GM12875 (cell line): ENCODE results near the gene USP6NL.

Source experiments
- H3K4me3 ChIP-seq: one replicate; pipeline ENCODE4 v1.5.1; 2011; ENCODE audit warnings: low read depth, low read length, control low read depth
- CTCF ChIP-seq: IDR thresholded peaks from 2 replicates; pipeline ENCODE4 v1.5.1; 2011; ENCODE audit warnings: low read depth, mild to moderate bottlenecking, control low read depth, inconsistent platforms, low read length, moderate library complexity, borderline replicate concordance; ENCODE audit not compliant: insufficient read depth

USP6NL gene

DNA sequence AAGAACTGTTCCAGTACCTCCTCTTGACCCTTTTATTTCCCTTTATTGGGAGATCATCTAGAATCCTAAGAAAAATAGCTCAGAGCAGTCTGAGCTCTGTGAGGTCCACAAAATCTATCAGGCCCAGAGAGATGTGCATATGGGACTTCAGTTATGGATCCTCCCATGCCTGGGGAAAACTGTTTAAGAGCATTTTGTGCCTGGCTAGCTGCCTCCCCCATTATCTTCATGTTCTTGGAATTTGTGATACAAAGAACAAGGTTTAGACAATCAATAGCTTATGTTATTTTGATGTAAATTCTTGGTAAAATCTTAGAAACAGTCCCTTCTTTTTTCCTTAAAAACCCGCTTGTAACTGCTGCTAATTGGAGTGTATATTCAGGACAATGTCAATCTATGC lies 75.2 kb downstream of the USP6NL start:
- no peak overlapping the region for H3K4me3 ChIP-seq
- TF ChIP-seq CTCF = no peak

DNA sequence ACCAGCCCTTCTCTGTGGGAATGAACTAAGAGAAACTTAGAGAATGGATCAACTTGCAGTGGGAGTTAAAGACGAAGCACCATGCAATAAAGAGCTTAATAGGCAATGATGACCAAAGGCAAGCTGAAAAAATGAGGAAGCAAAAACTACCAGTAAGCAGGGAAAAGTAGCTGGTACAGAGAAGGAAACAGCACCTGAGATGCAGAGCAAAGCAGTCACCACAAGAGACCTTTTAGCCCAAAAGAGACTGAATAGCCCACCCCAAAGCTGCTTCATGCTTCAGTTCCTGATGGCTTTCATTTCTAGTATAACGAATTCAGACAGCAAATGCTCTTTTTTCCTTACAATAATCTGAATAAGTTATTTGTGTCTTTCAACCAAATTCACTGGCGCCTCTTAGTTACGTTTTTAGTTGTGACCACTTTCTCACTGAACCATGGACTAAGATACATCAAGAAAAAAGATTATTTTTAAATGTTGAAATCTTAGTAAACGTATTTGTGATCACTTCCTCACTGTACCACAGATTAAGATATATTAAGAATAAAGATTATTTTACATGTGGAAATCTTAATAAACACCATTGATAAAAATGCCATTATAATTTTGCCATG lies 76.0 kb downstream of the USP6NL start:
- H3K4me3 ChIP-seq = no peak overlapping the region
- peak; percentile 14; the same call in 1 of the 2 replicates for TF ChIP-seq CTCF

DNA sequence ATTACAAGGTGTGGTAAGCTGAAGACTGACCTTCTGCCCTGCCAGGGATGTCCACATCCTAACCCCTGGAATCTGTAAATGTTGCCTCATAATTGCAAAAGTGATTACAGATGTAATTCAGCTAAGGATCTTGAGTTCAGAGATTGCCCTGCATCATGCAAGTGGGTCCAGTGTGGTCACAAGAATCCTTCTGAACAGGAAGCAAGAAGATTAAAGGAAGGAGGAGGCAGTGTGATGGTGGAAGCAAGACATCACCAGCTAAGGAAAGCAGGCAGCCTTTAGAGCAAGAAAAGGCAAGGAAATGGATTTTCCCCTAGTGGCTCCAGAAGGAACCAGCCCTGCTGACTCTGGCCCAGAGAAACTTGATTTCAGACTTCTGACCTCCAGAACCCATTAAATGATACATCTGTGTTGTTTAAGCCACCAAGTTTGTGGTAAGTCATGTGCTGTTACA lies 78.1 kb downstream of the USP6NL start:
- no peak overlapping the region for H3K4me3 ChIP-seq
- peak; percentile 49 for TF ChIP-seq CTCF

GRCh38 chr10:11532306-11532705 lies 79.1 kb downstream of the USP6NL start:
- no peak overlapping the region for H3K4me3 ChIP-seq

GRCh38 chr10:11530806-11531205 lies 80.6 kb downstream of the USP6NL start:
- TF ChIP-seq CTCF = no peak
- H3K4me3 ChIP-seq = no peak overlapping the region

More at GRCh38 chr10:11532306-11532705, 79.1 kb downstream of the USP6NL start:
- TF ChIP-seq CTCF = no peak

GRCh38 chr10:11529276-11529903 lies 82.1 kb downstream of the USP6NL start:
- no peak for TF ChIP-seq CTCF
- no peak overlapping the region for H3K4me3 ChIP-seq

DNA sequence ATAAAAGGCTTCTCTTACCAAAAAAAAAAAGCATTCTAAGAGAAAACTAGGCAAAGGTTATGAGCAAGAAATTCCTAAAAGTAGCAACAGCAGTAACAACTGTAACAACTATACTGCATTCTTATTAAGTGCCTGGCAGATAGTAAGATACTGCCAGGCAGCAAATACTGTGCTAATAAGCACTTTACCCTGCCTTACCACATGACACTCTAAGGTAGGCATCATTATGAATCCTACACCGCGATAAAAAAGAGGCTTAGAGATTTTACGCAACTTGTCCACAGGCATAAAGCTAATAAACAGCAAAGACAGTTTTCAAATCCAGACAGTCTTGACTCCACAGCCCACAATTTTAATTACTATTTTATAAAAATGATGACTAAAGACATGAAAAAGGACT lies 83.2 kb downstream of the USP6NL start:
- no peak overlapping the region for H3K4me3 ChIP-seq
- TF ChIP-seq CTCF = no peak
